GM12878 (cell line): ENCODE data around the gene RIOK1. TPM values are rescaled to one million over a fixed set of nuclear protein-coding genes. Genes with fewer than 3 reads are reported as not detected.

Experiments
- ATAC-seq: fragments of 200-7000 bp; cut with Tn5 transposase; 3 replicates; pipeline ENCODE4 v1.9.1; 2020; ENCODE audit warnings: mild to moderate bottlenecking, moderate library complexity
- BruUV-seq: library from RNA; stranded (reverse); fragments of 400-500 nt; replicated peaks from 2 replicates; lab custom pipeline; 2021; lab: Mats Ljungman, UMichigan
- CTCF ChIA-PET: fragments of 300-600 bp; sonication (Branson Sonifier 250); formaldehyde crosslinking; extraction: SDS; loops from one replicate; lab custom pipeline; 2021; ENCODE audit warnings: inconsistent platforms; lab: Yijun Ruan, JAX
- POLR2A ChIA-PET: fragments of 350-600 bp; formaldehyde crosslinking; extraction: SDS; loops from one replicate; lab custom pipeline; 2021; ENCODE audit warnings: inconsistent platforms; lab: Charles Lee
- RAD21 ChIA-PET: fragments of 300-600 bp; sonication (Branson Sonifier 250); formaldehyde crosslinking; loops from one replicate; lab custom pipeline; 2023; ENCODE audit warnings: antibody characterized with exemption; ENCODE audit not compliant: unreplicated experiment; lab: Charles Lee
- SMC1A ChIA-PET: fragments of 300-600 bp; sonication (Branson Sonifier 250); formaldehyde crosslinking; loops from one replicate; lab custom pipeline; 2023; ENCODE audit not compliant: unreplicated experiment, uncharacterized antibody; lab: Charles Lee
- DNase-seq: peaks from one replicate; pipeline ENCODE4 v3.0.0-alpha.2; 2011; ENCODE audit warnings: low read depth, low spot score
- FAIRE-seq: peaks from 3 replicates; lab custom pipeline; 2011; peaks lifted over from hg19 to GRCh38; lab: Jason Lieb, UNC
- H2AFZ ChIP-seq: 2 replicates; pipeline ENCODE4 v1.6.0; 2011; ENCODE audit warnings: low read depth, low read length, control low read depth; ENCODE audit not compliant: control insufficient read depth
- H3K27ac ChIP-seq: 2 replicates; pipeline ENCODE4 v1.5.1; 2011; ENCODE audit warnings: control low read depth; ENCODE audit not compliant: control insufficient read depth, insufficient read depth
- H3K27me3 ChIP-seq, 2 experiments: replicated peaks in 1 of 2; 2 replicates each; pipeline versions ENCODE4 v1.6.0 to v1.6.1; 2011; ENCODE audit warnings: low read length in 1 of 2; ENCODE audit not compliant: control insufficient read depth in 2 of 2, insufficient read depth in 2 of 2
- H3K36me3 ChIP-seq, 2 experiments: 2 replicates each; pipeline ENCODE4 v1.5.1; 2011; ENCODE audit warnings: low read length in 1 of 2; ENCODE audit not compliant: control insufficient read depth in 2 of 2, insufficient read depth in 2 of 2
- H3K4me1 ChIP-seq: 2 replicates; pipeline ENCODE4 v1.6.1; 2011; ENCODE audit warnings: mild to moderate bottlenecking, low read length, moderate library complexity, mixed read lengths; ENCODE audit not compliant: control insufficient read depth, insufficient read depth
- H3K4me2 ChIP-seq: 2 replicates; pipeline ENCODE4 v1.6.0; 2011; ENCODE audit warnings: control low read depth; ENCODE audit not compliant: control insufficient read depth, insufficient read depth
- H3K4me3 ChIP-seq: fragments of 200-600 bp; sonication (generic); 2 replicates; pipeline ENCODE4 v1.5.1; 2016
- H3K79me2 ChIP-seq: 2 replicates; pipeline ENCODE4 v1.6.0; 2011; ENCODE audit warnings: low read length; ENCODE audit not compliant: control insufficient read depth, insufficient read depth
- H3K9ac ChIP-seq: 2 replicates; pipeline ENCODE4 v1.8.0; 2011; ENCODE audit warnings: low read length, control low read depth, mixed read lengths; ENCODE audit not compliant: control insufficient read depth, insufficient read depth
- H3K9me3 ChIP-seq: replicated peaks from 3 replicates; pipeline ENCODE4 v1.5.1; 2011; ENCODE audit warnings: mild to moderate bottlenecking, low read length; ENCODE audit not compliant: control insufficient read depth, insufficient read depth
- H4K20me1 ChIP-seq: 2 replicates; pipeline ENCODE4 v1.6.0; 2011; ENCODE audit not compliant: control insufficient read depth, insufficient read depth
- ASH2L ChIP-seq: fragments of 300-600, 200-600 bp; sonication (generic); IDR thresholded peaks from 2 replicates; pipeline ENCODE4 v1.6.1; 2017; ENCODE audit warnings: low read depth, mild to moderate bottlenecking, borderline replicate concordance
- BACH1 ChIP-seq: fragments of 450-650 bp; IDR thresholded peaks from 2 replicates; pipeline ENCODE4 v1.6.1; 2017; ENCODE audit warnings: mild to moderate bottlenecking, borderline replicate concordance
- CBX3 ChIP-seq: fragments of 200-600 bp; sonication (generic); IDR thresholded peaks from 2 replicates; pipeline ENCODE4 v1.6.1; 2016; ENCODE audit warnings: low read depth, borderline replicate concordance
- MTA2 ChIP-seq: fragments of 450-650 bp; IDR thresholded peaks from 2 replicates; pipeline ENCODE4 v1.6.1; 2016; ENCODE audit warnings: low read depth, mild to moderate bottlenecking, moderate library complexity
- PAX5 ChIP-seq: IDR thresholded peaks from 2 replicates; pipeline ENCODE4 v1.6.1; 2011; ENCODE audit warnings: low read depth, low read length, borderline replicate concordance
- PAX8 ChIP-seq: fragments of 450-650 bp; IDR thresholded peaks from 2 replicates; pipeline ENCODE4 v1.6.1; 2017; ENCODE audit warnings: mild to moderate bottlenecking, moderate library complexity
- SMC3 ChIP-seq: IDR thresholded peaks from 2 replicates; pipeline ENCODE4 v1.6.1; 2011; ENCODE audit warnings: low read length, improper control_type of control experiment, borderline replicate concordance
- TAF1 ChIP-seq: IDR thresholded peaks from 2 replicates; pipeline ENCODE4 v1.6.1; 2011; ENCODE audit warnings: mild to moderate bottlenecking, low read depth, low read length, borderline replicate concordance
- WGBS: methylation state at CpG from one replicate; pipeline ENCODE4 v1.1.6; 2016; ENCODE audit warnings: low lambda C conversion rate; ENCODE audit not compliant: insufficient replicate concordance, insufficient coverage; ENCODE audit errors: missing lambda C conversion rate; 5-methylcytosine and 5-hydroxymethylcytosine counted together
- in situ Hi-C: fragments of 300-500 bp; cut with MboI; formaldehyde crosslinking; loops from 9 replicates; pipeline ENCODE4 v1.14.3; 2018; ENCODE audit warnings: mixed read lengths
- intact Hi-C: fragments of 100-400 bp; cut with micrococcal nuclease; formaldehyde crosslinking; loops from one replicate; pipeline ENCODE4 v1.14.2; 2022; ENCODE audit not compliant: unreplicated experiment
- polyA plus RNA-seq, 11 experiments: library from polyadenylated mRNA; depleted of rRNA in 4 of 11; unstranded in 6 of 11; stranded (reverse) in 5 of 11; fragments of >200 nt; fragmentation: Nextera tagmentation in 4 of 11; fragmentation: Illumina TruSeq in 1 of 11; extraction: Ambion mirVana in 4 of 11; extraction: Trizol in 1 of 11; gene quantifications; 1 replicate in 1 of 11; 2 replicates in 10 of 11; pipeline versions ENCODE4 v1.2.1 to v1.2.3, GENCODE V29; 2011 to 2016; ENCODE audit warnings: inconsistent platforms in 2 of 11, missing spikeins in 2 of 11, low read depth in 1 of 11
- total RNA-seq, 4 experiments: library from RNA; depleted of rRNA in 3 of 4; stranded (reverse); fragments of >200 nt in 3 of 4; fragmentation: Illumina TruSeq in 1 of 4; extraction: Trizol in 1 of 4; gene quantifications; 2 replicates each; pipeline versions ENCODE4 v1.2.1 to v1.2.3, GENCODE V29; 2013 to 2021
- TF ChIP-seq, protein P1 (sequence below): fragments of 450-650 bp; IDR thresholded peaks from 2 replicates; pipeline ENCODE4 v1.6.1; 2016; ENCODE audit warnings: mild to moderate bottlenecking, moderate library complexity, borderline replicate concordance
- TF ChIP-seq, protein P2 (sequence below): IDR thresholded peaks from 2 replicates; pipeline ENCODE4 v1.6.1; 2011; ENCODE audit warnings: borderline replicate concordance, low read depth, mild to moderate bottlenecking, moderate library complexity, mixed read lengths, low read length; ENCODE audit not compliant: insufficient read depth; ENCODE audit errors: extremely low read length

RIOK1 gene
- total and polyA plus RNA-seq, 10 of the 15 experiments (the other 5 are each of a cell fraction or from before 2014, with no cell fraction given): 16.1 to 44.6 (median 33.7) TPM

- ChIA-PET CTCF (no interaction called here), SMC1A (no interaction called here), RAD21 (no interaction called here), POLR2A (no interaction called here)
- H3K9me3 ChIP-seq: no peaks in the 10 kb centered on the region
- intact Hi-C loops: no loop called here
- H3K36me3 ChIP-seq: no peaks in the 10 kb centered on the region
- 91% methylated on average over 1 of the region's 1 CpG for WGBS
- H3K4me3 ChIP-seq: no peak overlapping the region
- no peaks in the 10 kb centered on the region for H3K79me2 ChIP-seq
- no peak overlapping the region for H2AFZ ChIP-seq
- FAIRE-seq (no peak), ATAC-seq (no peak), DNase-seq (no peak)
- H3K27ac ChIP-seq: no peak overlapping the region
- TF ChIP-seq PAX5 (no peak), CBX3 (no peak), ASH2L (no peak)
- no peaks in the 10 kb centered on the region for H4K20me1 ChIP-seq
- H3K4me1 ChIP-seq: no peaks in the 10 kb centered on the region
- H3K27me3 ChIP-seq: no peaks in the 10 kb centered on the region
- BruUV-seq: no TSS peak
- in situ Hi-C loops: no loop called here
- no peak overlapping the region for H3K9ac ChIP-seq
- H3K4me2 ChIP-seq: no peak overlapping the region
Observed at GRCh38 chr6:7381092-7381491, 8.5 kb upstream of the RIOK1 start.

DNA sequence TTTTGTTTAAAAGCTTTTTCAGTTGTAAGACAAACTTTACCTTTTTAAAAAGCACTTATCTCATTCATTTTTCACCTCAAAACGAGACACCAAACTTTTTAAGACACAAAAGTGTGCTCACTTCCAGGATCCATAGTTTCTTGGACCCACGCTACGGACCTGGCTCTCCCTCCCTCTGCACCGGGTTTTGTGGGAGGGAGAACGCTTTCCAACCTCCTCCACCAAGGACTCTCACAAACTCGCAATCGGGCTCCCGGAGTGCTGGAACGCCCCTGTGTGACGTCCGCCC is 502 bp upstream of the RIOK1 start:
- H3K4me1 ChIP-seq: no peaks in the 10 kb centered on the region; the same call in 1 of the 2 replicates
- TSS peak; percentile 93 for BruUV-seq
- peak; percentile 71 for FAIRE-seq
- TF ChIP-seq, protein P1, sequence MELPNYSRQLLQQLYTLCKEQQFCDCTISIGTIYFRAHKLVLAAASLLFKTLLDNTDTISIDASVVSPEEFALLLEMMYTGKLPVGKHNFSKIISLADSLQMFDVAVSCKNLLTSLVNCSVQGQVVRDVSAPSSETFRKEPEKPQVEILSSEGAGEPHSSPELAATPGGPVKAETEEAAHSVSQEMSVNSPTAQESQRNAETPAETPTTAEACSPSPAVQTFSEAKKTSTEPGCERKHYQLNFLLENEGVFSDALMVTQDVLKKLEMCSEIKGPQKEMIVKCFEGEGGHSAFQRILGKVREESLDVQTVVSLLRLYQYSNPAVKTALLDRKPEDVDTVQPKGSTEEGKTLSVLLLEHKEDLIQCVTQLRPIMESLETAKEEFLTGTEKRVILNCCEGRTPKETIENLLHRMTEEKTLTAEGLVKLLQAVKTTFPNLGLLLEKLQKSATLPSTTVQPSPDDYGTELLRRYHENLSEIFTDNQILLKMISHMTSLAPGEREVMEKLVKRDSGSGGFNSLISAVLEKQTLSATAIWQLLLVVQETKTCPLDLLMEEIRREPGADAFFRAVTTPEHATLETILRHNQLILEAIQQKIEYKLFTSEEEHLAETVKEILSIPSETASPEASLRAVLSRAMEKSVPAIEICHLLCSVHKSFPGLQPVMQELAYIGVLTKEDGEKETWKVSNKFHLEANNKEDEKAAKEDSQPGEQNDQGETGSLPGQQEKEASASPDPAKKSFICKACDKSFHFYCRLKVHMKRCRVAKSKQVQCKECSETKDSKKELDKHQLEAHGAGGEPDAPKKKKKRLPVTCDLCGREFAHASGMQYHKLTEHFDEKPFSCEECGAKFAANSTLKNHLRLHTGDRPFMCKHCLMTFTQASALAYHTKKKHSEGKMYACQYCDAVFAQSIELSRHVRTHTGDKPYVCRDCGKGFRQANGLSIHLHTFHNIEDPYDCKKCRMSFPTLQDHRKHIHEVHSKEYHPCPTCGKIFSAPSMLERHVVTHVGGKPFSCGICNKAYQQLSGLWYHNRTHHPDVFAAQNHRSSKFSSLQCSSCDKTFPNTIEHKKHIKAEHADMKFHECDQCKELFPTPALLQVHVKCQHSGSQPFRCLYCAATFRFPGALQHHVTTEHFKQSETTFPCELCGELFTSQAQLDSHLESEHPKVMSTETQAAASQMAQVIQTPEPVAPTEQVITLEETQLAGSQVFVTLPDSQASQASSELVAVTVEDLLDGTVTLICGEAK: no peak
- TF ChIP-seq SMC3 (0 out of 2 replicates have a peak, but pooled peaks have one; percentile 1), PAX8 (no peak), BACH1 (no peak), MTA2 (no peak), TAF1 (peak; percentile 63)
- TF ChIP-seq, protein P2, sequence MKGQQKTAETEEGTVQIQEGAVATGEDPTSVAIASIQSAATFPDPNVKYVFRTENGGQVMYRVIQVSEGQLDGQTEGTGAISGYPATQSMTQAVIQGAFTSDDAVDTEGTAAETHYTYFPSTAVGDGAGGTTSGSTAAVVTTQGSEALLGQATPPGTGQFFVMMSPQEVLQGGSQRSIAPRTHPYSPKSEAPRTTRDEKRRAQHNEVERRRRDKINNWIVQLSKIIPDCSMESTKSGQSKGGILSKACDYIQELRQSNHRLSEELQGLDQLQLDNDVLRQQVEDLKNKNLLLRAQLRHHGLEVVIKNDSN: no peak

More for the DNA sequence above, 502 bp upstream of the RIOK1 start:
- peaks cover 41% of the 10 kb centered on the region for H3K79me2 ChIP-seq
- no peaks in the 10 kb centered on the region for H4K20me1 ChIP-seq
- H2AFZ ChIP-seq: peak overlapping the region; percentile 96
- no peaks in the 10 kb centered on the region for H3K9me3 ChIP-seq
- ChIA-PET CTCF (interaction anchor here (1.3 to 6.0 kb wide), 2 partner anchors 113 to 712 kb away, joined by 4 to 67 read pairs; no protein-coding TSS in a partner anchor), RAD21 (interaction anchor here (1.3 to 1.9 kb wide), 4 partner anchors 64 to 111 kb away, joined by 4 to 14 read pairs (median 9); partner anchors contain the start of gene SSR1), SMC1A (interaction anchor here (0.8 to 5.6 kb wide), 7 partner anchors 12 to 712 kb away, joined by 3 to 41 read pairs (median 4); partner anchors contain the start of gene SSR1), POLR2A (interaction anchor here (0.9 to 1.7 kb wide), 6 partner anchors 11 to 201 kb away, joined by 3 to 6 read pairs (median 4); partner anchors contain the start of genes SNRNP48 and SSR1)
- DNase-seq (no peak), ATAC-seq (no peak)
- in situ Hi-C loops: no loop called here
- H3K9ac ChIP-seq: peak overlapping the region; percentile 91
- H3K27me3 ChIP-seq: no peaks in the 10 kb centered on the region
- no peaks in the 10 kb centered on the region; a peak in 1 of 4 replicates for H3K36me3 ChIP-seq
- peak overlapping the region; percentile 89 for H3K4me3 ChIP-seq
- peak overlapping the region; percentile 89 for H3K27ac ChIP-seq
- 0% methylated on average over 11 of the region's 11 CpGs for WGBS
- intact Hi-C loops: loop anchor here (1.0 kb wide), 1 partner anchor 76 kb away; the partner anchor contains the start of gene SSR1
- H3K4me2 ChIP-seq: peak overlapping the region; percentile 88
